ENCODE measurements around the gene TBC1D22A. TPM values are rescaled to one million over a fixed set of nuclear protein-coding genes. Genes with fewer than 3 reads are reported as not detected.

The TBC1D22A gene
- total and polyA plus RNA-seq, 4 donors = 4.1 to 12.4 (median 8.4) TPM

DNA sequence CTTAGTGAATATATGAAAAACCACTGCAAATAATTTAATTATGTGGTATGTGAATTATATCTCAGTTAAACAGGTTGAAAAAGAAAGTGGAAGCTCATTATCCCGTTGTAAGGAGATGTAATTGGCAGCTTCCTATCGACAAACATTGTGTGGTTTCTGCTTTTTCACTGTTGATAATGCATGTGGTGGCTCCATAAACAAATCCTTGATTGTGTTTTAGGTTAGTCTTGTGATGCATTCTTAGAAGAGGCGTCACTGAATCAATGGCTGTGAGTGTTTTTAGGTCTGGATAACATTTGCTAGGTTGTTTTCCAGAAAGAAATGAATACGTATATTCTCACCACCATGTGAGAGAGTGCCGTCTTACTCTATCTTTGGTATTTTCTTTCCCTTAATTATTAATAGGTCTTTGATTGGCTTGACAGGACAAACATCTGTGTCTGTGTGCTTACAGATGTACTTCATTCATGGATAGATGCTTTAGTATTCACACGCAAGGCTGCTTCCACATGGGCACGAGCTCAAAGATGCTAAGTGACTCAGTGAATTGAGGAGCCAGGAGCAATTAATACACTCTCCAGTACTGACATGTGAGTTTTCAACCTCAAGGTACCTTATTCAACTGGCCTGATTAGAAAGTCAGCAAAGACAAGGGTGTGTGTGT lies 166.7 kb downstream of the TBC1D22A start:
- Histone ChIP-seq H3K4me3 (ENCODE audit: low read depth in 1 of 3, low read length in 3 of 3) (no peak overlapping the region), H3K27ac (ENCODE audit: low read depth in 1 of 2, low read length in 2 of 2) (no peak overlapping the region), H3K9ac (ENCODE audit: low read depth in 1 of 2, low read length in 2 of 2) (no peak overlapping the region), H3K36me3 (ENCODE audit: control insufficient read depth in 4 of 4, insufficient read depth in 3 of 4, low read depth in 1 of 4, low read length in 3 of 4) (peaks cover 2 to 12% (median 4%) of the 10 kb centered on the region in 4 donors), H3K27me3 (ENCODE audit: control insufficient read depth in 4 of 4, insufficient read depth in 4 of 4, low read length in 3 of 4) (no peaks in the 10 kb centered on the region), H3K4me1 (ENCODE audit: control insufficient read depth in 4 of 4, insufficient read depth in 4 of 4, low read length in 3 of 4) (no peaks in the 10 kb centered on the region), H3K9me3 (ENCODE audit: control insufficient read depth in 4 of 4, low read length in 3 of 4) (peaks cover 3 to 13% (median 9%) of the 10 kb centered on the region in 4 donors)
- TF ChIP-seq, protein P1, sequence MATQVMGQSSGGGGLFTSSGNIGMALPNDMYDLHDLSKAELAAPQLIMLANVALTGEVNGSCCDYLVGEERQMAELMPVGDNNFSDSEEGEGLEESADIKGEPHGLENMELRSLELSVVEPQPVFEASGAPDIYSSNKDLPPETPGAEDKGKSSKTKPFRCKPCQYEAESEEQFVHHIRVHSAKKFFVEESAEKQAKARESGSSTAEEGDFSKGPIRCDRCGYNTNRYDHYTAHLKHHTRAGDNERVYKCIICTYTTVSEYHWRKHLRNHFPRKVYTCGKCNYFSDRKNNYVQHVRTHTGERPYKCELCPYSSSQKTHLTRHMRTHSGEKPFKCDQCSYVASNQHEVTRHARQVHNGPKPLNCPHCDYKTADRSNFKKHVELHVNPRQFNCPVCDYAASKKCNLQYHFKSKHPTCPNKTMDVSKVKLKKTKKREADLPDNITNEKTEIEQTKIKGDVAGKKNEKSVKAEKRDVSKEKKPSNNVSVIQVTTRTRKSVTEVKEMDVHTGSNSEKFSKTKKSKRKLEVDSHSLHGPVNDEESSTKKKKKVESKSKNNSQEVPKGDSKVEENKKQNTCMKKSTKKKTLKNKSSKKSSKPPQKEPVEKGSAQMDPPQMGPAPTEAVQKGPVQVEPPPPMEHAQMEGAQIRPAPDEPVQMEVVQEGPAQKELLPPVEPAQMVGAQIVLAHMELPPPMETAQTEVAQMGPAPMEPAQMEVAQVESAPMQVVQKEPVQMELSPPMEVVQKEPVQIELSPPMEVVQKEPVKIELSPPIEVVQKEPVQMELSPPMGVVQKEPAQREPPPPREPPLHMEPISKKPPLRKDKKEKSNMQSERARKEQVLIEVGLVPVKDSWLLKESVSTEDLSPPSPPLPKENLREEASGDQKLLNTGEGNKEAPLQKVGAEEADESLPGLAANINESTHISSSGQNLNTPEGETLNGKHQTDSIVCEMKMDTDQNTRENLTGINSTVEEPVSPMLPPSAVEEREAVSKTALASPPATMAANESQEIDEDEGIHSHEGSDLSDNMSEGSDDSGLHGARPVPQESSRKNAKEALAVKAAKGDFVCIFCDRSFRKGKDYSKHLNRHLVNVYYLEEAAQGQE (IDR thresholded peaks at IDR 0.05) = no peak
- TF ChIP-seq, protein P2, sequence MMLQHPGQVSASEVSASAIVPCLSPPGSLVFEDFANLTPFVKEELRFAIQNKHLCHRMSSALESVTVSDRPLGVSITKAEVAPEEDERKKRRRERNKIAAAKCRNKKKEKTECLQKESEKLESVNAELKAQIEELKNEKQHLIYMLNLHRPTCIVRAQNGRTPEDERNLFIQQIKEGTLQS (IDR thresholded peaks at IDR 0.05) = no peak
- no peak for TF ChIP-seq HNF4G (IDR thresholded peaks at IDR 0.05)
- no peak for TF ChIP-seq JUND (IDR thresholded peaks at IDR 0.05)
- TF ChIP-seq SP1 (IDR thresholded peaks at IDR 0.05) = no peak
- TF ChIP-seq YY1 (IDR thresholded peaks at IDR 0.05) = no peak
- TF ChIP-seq TAF1 (conservative IDR thresholded peaks at IDR 0.05) = no peak
- TF ChIP-seq, protein P3, sequence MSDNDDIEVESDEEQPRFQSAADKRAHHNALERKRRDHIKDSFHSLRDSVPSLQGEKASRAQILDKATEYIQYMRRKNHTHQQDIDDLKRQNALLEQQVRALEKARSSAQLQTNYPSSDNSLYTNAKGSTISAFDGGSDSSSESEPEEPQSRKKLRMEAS (IDR thresholded peaks at IDR 0.05) = no peak
- TF ChIP-seq, protein P4, sequence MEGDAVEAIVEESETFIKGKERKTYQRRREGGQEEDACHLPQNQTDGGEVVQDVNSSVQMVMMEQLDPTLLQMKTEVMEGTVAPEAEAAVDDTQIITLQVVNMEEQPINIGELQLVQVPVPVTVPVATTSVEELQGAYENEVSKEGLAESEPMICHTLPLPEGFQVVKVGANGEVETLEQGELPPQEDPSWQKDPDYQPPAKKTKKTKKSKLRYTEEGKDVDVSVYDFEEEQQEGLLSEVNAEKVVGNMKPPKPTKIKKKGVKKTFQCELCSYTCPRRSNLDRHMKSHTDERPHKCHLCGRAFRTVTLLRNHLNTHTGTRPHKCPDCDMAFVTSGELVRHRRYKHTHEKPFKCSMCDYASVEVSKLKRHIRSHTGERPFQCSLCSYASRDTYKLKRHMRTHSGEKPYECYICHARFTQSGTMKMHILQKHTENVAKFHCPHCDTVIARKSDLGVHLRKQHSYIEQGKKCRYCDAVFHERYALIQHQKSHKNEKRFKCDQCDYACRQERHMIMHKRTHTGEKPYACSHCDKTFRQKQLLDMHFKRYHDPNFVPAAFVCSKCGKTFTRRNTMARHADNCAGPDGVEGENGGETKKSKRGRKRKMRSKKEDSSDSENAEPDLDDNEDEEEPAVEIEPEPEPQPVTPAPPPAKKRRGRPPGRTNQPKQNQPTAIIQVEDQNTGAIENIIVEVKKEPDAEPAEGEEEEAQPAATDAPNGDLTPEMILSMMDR (IDR thresholded peaks at IDR 0.05; ENCODE audit: low read depth, low read length, missing input control) = no peak
- DNase-seq (ENCODE audit: low spot score) = no peak
- WGBS = 80% methylated on average over 7 of the region's 7 CpGs

DNA sequence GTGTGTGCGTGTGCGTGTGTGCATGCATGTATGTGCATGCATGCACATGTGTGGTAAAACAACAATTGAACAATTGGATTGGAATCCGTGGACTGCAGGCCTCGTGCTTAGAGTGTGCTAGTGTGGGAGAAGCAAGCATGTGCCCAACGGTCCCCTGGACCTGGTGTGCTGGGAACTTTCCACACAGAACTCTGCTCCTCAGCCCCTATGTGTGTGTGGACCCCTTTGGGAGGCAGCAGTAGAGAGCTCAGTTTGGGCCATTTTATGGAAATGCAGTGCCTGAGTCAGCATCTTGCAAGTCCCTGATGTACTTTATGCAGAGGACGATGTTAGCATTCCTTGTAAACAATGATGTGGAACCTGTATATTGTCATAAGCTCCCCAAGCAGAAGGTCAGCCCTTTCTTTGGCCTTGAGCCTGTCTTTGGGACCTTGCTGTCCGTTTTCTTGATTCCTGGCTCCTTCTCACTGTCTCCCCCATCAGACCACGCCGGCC lies 167.3 kb downstream of the TBC1D22A start:
- Histone ChIP-seq H3K27me3 (ENCODE audit: control insufficient read depth in 4 of 4, insufficient read depth in 4 of 4, low read length in 3 of 4) (no peaks in the 10 kb centered on the region), H3K27ac (ENCODE audit: low read depth in 1 of 2, low read length in 2 of 2) (no peak overlapping the region), H3K9ac (ENCODE audit: low read depth in 1 of 2, low read length in 2 of 2) (no peak overlapping the region), H3K4me1 (ENCODE audit: control insufficient read depth in 4 of 4, insufficient read depth in 4 of 4, low read length in 3 of 4) (peaks cover 0 to 3% (median 2%) of the 10 kb centered on the region in 4 donors), H3K4me3 (ENCODE audit: low read depth in 1 of 3, low read length in 3 of 3) (no peak overlapping the region), H3K9me3 (ENCODE audit: control insufficient read depth in 4 of 4, low read length in 3 of 4) (peaks cover 5 to 13% (median 9%) of the 10 kb centered on the region in 4 donors), H3K36me3 (ENCODE audit: control insufficient read depth in 4 of 4, insufficient read depth in 3 of 4, low read depth in 1 of 4, low read length in 3 of 4) (peaks cover 2 to 12% (median 4%) of the 10 kb centered on the region in 4 donors)
- TF ChIP-seq JUND (IDR thresholded peaks at IDR 0.05) (no peak), RAD21 (IDR thresholded peaks at IDR 0.05) (no peak), NR2F2 (IDR thresholded peaks at IDR 0.05) (no peak), HNF4A (conservative IDR thresholded peaks at IDR 0.05) (no peak), HNF4G (IDR thresholded peaks at IDR 0.05) (no peak), RXRA (IDR thresholded peaks at IDR 0.05) (no peak), TAF1 (conservative IDR thresholded peaks at IDR 0.05) (no peak), YY1 (IDR thresholded peaks at IDR 0.05) (no peak), GABPA (IDR thresholded peaks at IDR 0.05 in 1 of 2, conservative IDR thresholded peaks at IDR 0.05 in 1 of 2) (no peak), FOXA1 (IDR thresholded peaks at IDR 0.05) (no peak), SP1 (IDR thresholded peaks at IDR 0.05) (no peak)
- TF ChIP-seq, protein P2 (IDR thresholded peaks at IDR 0.05) = no peak
- TF ChIP-seq, protein P1 (IDR thresholded peaks at IDR 0.05) = no peak
- no peak for DNase-seq (ENCODE audit: low spot score)
- WGBS = 93% methylated on average over 9 of the region's 9 CpGs
